ENCODE data around the gene HIRA. TPM values are rescaled to one million over a fixed set of nuclear protein-coding genes. Genes with fewer than 3 reads are reported as not detected.

The HIRA gene
- total and polyA plus RNA-seq, 4 donors, result 4.1 to 32.5 (median 23.0) TPM

DNA sequence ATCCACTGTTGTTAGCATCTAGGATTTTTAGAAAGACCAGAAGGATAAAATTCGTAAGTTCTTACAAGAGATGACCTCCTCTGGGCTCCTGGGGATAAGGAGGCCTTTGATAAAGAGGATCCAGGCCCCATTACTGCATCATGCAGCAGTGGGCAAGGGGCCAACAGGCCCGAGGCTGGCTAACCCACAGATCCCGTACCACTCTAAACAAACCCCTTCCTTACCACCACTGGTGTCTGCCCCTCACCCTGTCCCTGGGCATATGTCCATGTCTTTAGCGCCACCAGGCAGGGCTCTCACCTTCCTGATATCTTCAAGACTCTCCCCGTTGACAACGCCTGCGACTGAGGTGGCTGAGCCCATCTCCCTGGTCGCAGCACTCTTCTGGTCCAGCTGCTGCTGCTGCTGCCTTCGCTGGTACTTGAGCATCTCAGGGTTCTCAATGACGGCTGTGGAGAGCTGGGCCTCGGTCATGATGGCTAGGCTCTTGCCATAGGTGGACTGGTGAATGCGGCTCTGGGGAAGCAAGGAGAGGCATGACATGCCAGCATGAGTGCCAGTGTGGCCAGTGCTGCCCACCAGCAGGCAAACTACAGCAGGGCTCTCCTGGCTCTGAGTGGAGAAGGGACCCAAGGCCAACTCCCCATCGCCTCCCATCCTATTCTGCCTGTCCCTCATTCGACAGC, 46.2 kb downstream of the HIRA start:
- no peaks in the 10 kb centered on the region for H3K9me3 ChIP-seq (ENCODE audit: control insufficient read depth in 4 of 4, low read length in 3 of 4)
- no peak overlapping the region for H3K9ac ChIP-seq (ENCODE audit: low read depth in 1 of 2, low read length in 2 of 2)
- TF ChIP-seq, protein P1, sequence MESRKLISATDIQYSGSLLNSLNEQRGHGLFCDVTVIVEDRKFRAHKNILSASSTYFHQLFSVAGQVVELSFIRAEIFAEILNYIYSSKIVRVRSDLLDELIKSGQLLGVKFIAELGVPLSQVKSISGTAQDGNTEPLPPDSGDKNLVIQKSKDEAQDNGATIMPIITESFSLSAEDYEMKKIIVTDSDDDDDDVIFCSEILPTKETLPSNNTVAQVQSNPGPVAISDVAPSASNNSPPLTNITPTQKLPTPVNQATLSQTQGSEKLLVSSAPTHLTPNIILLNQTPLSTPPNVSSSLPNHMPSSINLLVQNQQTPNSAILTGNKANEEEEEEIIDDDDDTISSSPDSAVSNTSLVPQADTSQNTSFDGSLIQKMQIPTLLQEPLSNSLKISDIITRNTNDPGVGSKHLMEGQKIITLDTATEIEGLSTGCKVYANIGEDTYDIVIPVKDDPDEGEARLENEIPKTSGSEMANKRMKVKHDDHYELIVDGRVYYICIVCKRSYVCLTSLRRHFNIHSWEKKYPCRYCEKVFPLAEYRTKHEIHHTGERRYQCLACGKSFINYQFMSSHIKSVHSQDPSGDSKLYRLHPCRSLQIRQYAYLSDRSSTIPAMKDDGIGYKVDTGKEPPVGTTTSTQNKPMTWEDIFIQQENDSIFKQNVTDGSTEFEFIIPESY (IDR thresholded peaks at IDR 0.05), result no peak
- TF ChIP-seq JUND (IDR thresholded peaks at IDR 0.05) (no peak), TAF1 (conservative IDR thresholded peaks at IDR 0.05) (no peak), HNF4A (conservative IDR thresholded peaks at IDR 0.05) (no peak)
- TF ChIP-seq, protein P2, sequence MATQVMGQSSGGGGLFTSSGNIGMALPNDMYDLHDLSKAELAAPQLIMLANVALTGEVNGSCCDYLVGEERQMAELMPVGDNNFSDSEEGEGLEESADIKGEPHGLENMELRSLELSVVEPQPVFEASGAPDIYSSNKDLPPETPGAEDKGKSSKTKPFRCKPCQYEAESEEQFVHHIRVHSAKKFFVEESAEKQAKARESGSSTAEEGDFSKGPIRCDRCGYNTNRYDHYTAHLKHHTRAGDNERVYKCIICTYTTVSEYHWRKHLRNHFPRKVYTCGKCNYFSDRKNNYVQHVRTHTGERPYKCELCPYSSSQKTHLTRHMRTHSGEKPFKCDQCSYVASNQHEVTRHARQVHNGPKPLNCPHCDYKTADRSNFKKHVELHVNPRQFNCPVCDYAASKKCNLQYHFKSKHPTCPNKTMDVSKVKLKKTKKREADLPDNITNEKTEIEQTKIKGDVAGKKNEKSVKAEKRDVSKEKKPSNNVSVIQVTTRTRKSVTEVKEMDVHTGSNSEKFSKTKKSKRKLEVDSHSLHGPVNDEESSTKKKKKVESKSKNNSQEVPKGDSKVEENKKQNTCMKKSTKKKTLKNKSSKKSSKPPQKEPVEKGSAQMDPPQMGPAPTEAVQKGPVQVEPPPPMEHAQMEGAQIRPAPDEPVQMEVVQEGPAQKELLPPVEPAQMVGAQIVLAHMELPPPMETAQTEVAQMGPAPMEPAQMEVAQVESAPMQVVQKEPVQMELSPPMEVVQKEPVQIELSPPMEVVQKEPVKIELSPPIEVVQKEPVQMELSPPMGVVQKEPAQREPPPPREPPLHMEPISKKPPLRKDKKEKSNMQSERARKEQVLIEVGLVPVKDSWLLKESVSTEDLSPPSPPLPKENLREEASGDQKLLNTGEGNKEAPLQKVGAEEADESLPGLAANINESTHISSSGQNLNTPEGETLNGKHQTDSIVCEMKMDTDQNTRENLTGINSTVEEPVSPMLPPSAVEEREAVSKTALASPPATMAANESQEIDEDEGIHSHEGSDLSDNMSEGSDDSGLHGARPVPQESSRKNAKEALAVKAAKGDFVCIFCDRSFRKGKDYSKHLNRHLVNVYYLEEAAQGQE (IDR thresholded peaks at IDR 0.05), result no peak
- peaks cover 12 to 79% (median 69%) of the 10 kb centered on the region in 4 donors for H3K36me3 ChIP-seq (ENCODE audit: control insufficient read depth in 4 of 4, insufficient read depth in 3 of 4, low read depth in 1 of 4, low read length in 3 of 4)
- no peaks in the 10 kb centered on the region for H3K27me3 ChIP-seq (ENCODE audit: control insufficient read depth in 4 of 4, insufficient read depth in 4 of 4, low read length in 3 of 4)
- no peak for DNase-seq (ENCODE audit: low spot score)
- no peaks in the 10 kb centered on the region for H3K4me1 ChIP-seq (ENCODE audit: control insufficient read depth in 4 of 4, insufficient read depth in 4 of 4, low read length in 3 of 4)
- no peak overlapping the region for H3K27ac ChIP-seq (ENCODE audit: low read depth in 1 of 2, low read length in 2 of 2)
- no peak overlapping the region for H3K4me3 ChIP-seq (ENCODE audit: low read depth in 1 of 3, low read length in 3 of 3)
- 96% methylated on average over 14 of the region's 14 CpGs for WGBS

DNA sequence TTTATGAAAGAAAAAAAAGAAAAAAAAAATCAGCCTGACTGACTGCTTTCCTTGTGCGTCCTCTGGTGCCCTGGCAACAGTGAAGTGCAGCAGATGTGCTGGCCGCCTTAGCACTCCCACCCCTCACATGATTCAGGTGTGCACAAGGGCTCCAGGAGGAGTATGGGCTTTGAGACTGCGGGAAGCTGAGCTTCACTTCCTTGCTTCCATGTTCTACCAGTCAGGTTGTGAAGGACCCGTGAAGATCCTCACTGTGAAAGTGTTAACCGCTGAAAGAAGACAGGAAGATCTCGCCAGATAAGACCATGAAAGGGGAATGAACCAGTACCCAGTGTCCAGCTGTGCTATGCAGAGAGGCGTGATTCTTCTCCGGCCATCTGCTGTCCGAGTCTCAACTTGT, 48.2 kb downstream of the HIRA start:
- Histone ChIP-seq H3K36me3 (ENCODE audit: control insufficient read depth in 4 of 4, insufficient read depth in 3 of 4, low read depth in 1 of 4, low read length in 3 of 4) (peaks cover 10 to 67% (median 54%) of the 10 kb centered on the region in 4 donors), H3K9ac (ENCODE audit: low read depth in 1 of 2, low read length in 2 of 2) (no peak overlapping the region), H3K4me3 (ENCODE audit: low read depth in 1 of 3, low read length in 3 of 3) (no peak overlapping the region), H3K27ac (ENCODE audit: low read depth in 1 of 2, low read length in 2 of 2) (no peak overlapping the region), H3K4me1 (ENCODE audit: control insufficient read depth in 4 of 4, insufficient read depth in 4 of 4, low read length in 3 of 4) (peaks cover 0 to 2% (median under 1%) of the 10 kb centered on the region in 4 donors), H3K9me3 (ENCODE audit: control insufficient read depth in 4 of 4, low read length in 3 of 4) (no peaks in the 10 kb centered on the region), H3K27me3 (ENCODE audit: control insufficient read depth in 4 of 4, insufficient read depth in 4 of 4, low read length in 3 of 4) (no peaks in the 10 kb centered on the region)
- TF ChIP-seq RXRA (IDR thresholded peaks at IDR 0.05), result no peak
- TF ChIP-seq, protein P3, sequence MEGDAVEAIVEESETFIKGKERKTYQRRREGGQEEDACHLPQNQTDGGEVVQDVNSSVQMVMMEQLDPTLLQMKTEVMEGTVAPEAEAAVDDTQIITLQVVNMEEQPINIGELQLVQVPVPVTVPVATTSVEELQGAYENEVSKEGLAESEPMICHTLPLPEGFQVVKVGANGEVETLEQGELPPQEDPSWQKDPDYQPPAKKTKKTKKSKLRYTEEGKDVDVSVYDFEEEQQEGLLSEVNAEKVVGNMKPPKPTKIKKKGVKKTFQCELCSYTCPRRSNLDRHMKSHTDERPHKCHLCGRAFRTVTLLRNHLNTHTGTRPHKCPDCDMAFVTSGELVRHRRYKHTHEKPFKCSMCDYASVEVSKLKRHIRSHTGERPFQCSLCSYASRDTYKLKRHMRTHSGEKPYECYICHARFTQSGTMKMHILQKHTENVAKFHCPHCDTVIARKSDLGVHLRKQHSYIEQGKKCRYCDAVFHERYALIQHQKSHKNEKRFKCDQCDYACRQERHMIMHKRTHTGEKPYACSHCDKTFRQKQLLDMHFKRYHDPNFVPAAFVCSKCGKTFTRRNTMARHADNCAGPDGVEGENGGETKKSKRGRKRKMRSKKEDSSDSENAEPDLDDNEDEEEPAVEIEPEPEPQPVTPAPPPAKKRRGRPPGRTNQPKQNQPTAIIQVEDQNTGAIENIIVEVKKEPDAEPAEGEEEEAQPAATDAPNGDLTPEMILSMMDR (IDR thresholded peaks at IDR 0.05; ENCODE audit: low read depth, low read length, missing input control), result no peak
- TF ChIP-seq HNF4A (conservative IDR thresholded peaks at IDR 0.05), result no peak
- TF ChIP-seq, protein P4, sequence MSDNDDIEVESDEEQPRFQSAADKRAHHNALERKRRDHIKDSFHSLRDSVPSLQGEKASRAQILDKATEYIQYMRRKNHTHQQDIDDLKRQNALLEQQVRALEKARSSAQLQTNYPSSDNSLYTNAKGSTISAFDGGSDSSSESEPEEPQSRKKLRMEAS (IDR thresholded peaks at IDR 0.05), result no peak
- TF ChIP-seq FOXA2 (IDR thresholded peaks at IDR 0.05), result no peak
- TF ChIP-seq RAD21 (IDR thresholded peaks at IDR 0.05), result no peak
- TF ChIP-seq, protein P5, sequence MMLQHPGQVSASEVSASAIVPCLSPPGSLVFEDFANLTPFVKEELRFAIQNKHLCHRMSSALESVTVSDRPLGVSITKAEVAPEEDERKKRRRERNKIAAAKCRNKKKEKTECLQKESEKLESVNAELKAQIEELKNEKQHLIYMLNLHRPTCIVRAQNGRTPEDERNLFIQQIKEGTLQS (IDR thresholded peaks at IDR 0.05), result no peak
- TF ChIP-seq EGR1 (IDR thresholded peaks at IDR 0.05; ENCODE audit: low read depth in 2 of 2), result no peak
- no peak for TF ChIP-seq NR2F2 (IDR thresholded peaks at IDR 0.05)
- TF ChIP-seq YY1 (IDR thresholded peaks at IDR 0.05), result no peak
- TF ChIP-seq JUND (IDR thresholded peaks at IDR 0.05), result no peak
- TF ChIP-seq, protein P1 (IDR thresholded peaks at IDR 0.05), result no peak
- no peak for TF ChIP-seq SP1 (IDR thresholded peaks at IDR 0.05)
- TF ChIP-seq TAF1 (conservative IDR thresholded peaks at IDR 0.05), result no peak
- no peak for TF ChIP-seq FOXA1 (IDR thresholded peaks at IDR 0.05)
- no peak for TF ChIP-seq HNF4G (IDR thresholded peaks at IDR 0.05)
- no peak for TF ChIP-seq GABPA (IDR thresholded peaks at IDR 0.05 in 1 of 2, conservative IDR thresholded peaks at IDR 0.05 in 1 of 2)
- TF ChIP-seq, protein P2 (IDR thresholded peaks at IDR 0.05), result no peak
- 86% methylated on average over 9 of the region's 9 CpGs for WGBS
- no peak for DNase-seq (ENCODE audit: low spot score)
